NB4 (cell line): ENCODE measurements around the gene KLHL21.

Experiments used
- DNase-seq: peaks from one replicate; pipeline ENCODE4 v3.0.0; 2010; ENCODE audit warnings: low read depth
- H3K4me3 ChIP-seq: one replicate; pipeline ENCODE4 v1.5.1; 2011; ENCODE audit warnings: mild to moderate bottlenecking, low read depth, low read length, moderate library complexity
- CTCF ChIP-seq: IDR thresholded peaks from one replicate; pipeline ENCODE4 v1.5.1; 2012; ENCODE audit warnings: low read depth, low read length
- MYC ChIP-seq: IDR thresholded peaks from 2 replicates; pipeline ENCODE4 v1.6.1; 2011; ENCODE audit warnings: low read depth, low read length
- POLR2A ChIP-seq: IDR thresholded peaks from 2 replicates; pipeline ENCODE4 v1.6.1; 2011; ENCODE audit warnings: mild to moderate bottlenecking; ENCODE audit not compliant: insufficient read length; ENCODE audit errors: extremely low read depth
- TF ChIP-seq, protein P1 (sequence below): IDR thresholded peaks from 2 replicates; pipeline ENCODE4 v1.6.1; 2011; ENCODE audit warnings: low read depth, low read length

KLHL21 gene

DNA sequence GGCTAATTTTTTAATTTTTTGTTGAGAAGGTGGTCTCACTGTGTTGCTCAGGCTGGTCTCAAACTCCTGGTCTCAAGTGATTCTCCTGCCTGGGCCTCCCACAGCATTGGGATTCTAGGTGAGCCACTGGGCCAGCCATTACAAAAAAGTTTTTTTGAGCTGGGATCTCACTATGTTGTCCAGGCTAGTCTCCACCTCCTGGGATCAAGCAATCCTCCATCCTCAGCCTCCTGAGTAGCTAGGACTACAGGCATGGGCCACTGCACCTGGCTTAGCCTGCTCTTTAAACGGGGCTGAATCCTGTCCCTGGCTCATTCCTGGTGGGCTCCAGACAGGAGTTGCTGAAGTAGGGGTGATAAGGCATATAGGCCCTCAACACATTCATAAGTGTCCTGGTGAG, 45.1 kb downstream of the KLHL21 start:
- no peak for DNase-seq
- no peak for TF ChIP-seq CTCF
- no peak for TF ChIP-seq MYC
- TF ChIP-seq POLR2A = no peak
- TF ChIP-seq, protein P1, sequence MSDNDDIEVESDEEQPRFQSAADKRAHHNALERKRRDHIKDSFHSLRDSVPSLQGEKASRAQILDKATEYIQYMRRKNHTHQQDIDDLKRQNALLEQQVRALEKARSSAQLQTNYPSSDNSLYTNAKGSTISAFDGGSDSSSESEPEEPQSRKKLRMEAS = no peak
- H3K4me3 ChIP-seq = no peak overlapping the region

GRCh38 chr1:6554907-6555778, 47.5 kb downstream of the KLHL21 start, which contains the start of gene TAS1R1:
TSS of gene TAS1R1 (plus strand) at chr1:6555307. CDS start at chr1:6555374, 67 bp downstream.
- DNase-seq = no peak
- H3K4me3 ChIP-seq = peak within 1 kb of the TSS; percentile 91
- TF ChIP-seq, protein P1 = no peak
- TF ChIP-seq MYC = no peak
- TF ChIP-seq CTCF = no peak
- TF ChIP-seq POLR2A = no peak

DNA sequence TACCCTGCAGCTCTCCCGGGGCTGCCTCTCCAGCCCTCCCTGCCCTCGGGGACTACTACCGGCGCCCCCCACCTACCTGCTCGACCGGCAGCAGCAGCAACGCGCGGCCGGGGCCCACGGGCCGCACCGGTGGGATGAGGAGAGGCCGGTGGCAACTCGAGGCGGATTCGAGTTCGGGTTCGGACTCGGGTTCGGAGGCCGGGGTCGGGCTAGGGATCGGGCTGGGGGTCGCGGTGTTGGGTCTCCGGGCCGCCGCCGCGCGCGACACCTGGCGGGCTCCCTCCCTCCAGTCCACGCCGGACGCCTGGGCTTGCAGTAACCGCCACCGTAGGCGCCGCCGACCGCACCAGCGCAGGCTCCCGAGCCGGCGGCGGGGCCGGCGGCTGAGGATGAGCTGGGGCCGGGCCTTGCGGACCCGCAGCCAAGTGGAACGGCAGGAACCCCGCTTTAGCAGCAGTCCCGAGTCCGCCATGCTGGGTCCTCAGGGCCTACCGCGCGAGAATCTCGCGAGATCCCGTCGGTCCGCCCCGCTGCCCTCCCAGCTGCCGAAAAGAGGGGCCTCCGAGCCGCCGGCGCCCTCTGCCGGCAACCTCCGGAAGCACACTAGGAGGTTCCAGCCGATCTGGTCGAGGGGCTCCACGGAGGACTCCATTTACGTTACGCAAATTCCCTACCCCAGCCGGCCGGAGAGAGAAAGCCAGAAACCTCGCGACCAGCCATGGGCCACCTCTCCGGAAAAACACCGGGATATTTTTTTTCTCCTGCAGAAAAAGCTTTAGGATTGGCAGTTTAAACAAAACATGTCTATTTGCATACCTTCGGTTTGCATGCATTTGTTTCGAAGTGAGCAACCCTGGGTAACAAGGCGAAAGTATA, 48.4 kb downstream of the KLHL21 start, which contains the start of gene NOL9:
Gene NOL9 (minus strand): TSS at position 483 of the 876 bp plus-strand sequence. CDS start 11 bp downstream, at position 472.
- H3K4me3 ChIP-seq = peak within 1 kb of the TSS; percentile 91
- peak; percentile 91 for DNase-seq
- peak; percentile 74 for TF ChIP-seq CTCF
- TF ChIP-seq, protein P1 = peak; percentile 70
- peak; percentile 54; the same call in 1 of the 2 replicates for TF ChIP-seq MYC
- TF ChIP-seq POLR2A = peak; percentile 56

- DNase-seq = peak; percentile 18
- no peak overlapping the region for H3K4me3 ChIP-seq
- TF ChIP-seq POLR2A (no peak), MYC (no peak), CTCF (no peak)
- TF ChIP-seq, protein P1 = no peak
These were observed 55.4 kb downstream of the KLHL21 start for GRCh38 chr1:6547301-6547700.

DNA sequence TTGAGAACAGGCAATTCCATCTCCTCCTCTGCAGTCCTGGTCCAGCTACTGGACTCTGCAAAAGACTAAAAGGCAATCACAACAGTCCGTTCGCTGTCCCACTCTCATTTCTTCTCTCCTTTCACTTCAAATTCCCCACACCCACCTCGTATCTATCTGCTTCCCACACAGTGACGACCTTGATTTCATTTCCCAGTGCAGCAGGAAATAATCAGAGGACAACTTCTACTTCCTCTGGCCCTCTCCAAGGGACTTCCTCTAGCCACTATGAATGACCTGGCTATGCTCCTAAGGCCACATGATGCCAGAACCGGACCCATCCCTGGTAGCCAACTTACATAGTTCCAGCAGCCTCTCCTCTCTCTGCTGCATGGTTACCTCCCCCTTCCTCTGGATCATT, 56.3 kb downstream of the KLHL21 start:
- no peak for DNase-seq
- TF ChIP-seq, protein P1 = no peak
- TF ChIP-seq POLR2A (no peak), MYC (no peak), CTCF (no peak)
- no peak overlapping the region for H3K4me3 ChIP-seq
